Measurements from ENCODE around the gene CHRNA4. TPM values are rescaled to one million over a fixed set of nuclear protein-coding genes. Genes with fewer than 3 reads are reported as not detected.
A peak's percentile ranks its signal among the peaks of the same experiment; 100 is the strongest.

Gene CHRNA4
- total and polyA plus RNA-seq, 2 donors from 2014 or later, result 0.44 to 0.67 TPM

- peaks cover 0 to 6% (median 0%) of the 10 kb centered on the region in 3 donors for H3K4me1 ChIP-seq (ENCODE audit: control insufficient read depth in 2 of 3, insufficient read depth in 2 of 3, low read depth in 1 of 3, low read length in 3 of 3)
- no peak overlapping the region for H3K27ac ChIP-seq (ENCODE audit: low read depth in 2 of 2, low read length in 2 of 2)
- no peak overlapping the region for H3K9ac ChIP-seq (ENCODE audit: low read length in 3 of 3)
- DNase-seq, result no peak
- no peak for TF ChIP-seq CTCF (IDR thresholded peaks at IDR 0.05; ENCODE audit: borderline replicate concordance, extremely low read depth, insufficient read depth)
- peak overlapping the region in 2 of 3 donors; percentile 24 to 57 for H3K4me3 ChIP-seq (ENCODE audit: low read length in 3 of 3)
- intact Hi-C loops (cut with DNase I), result no loop called here
- H3K36me3 ChIP-seq (ENCODE audit: control insufficient read depth in 2 of 3, insufficient read depth in 3 of 3, low read length in 3 of 3), result no peaks in the 10 kb centered on the region
- no peaks in the 10 kb centered on the region for H3K9me3 ChIP-seq (ENCODE audit: control insufficient read depth in 2 of 3, insufficient read depth in 1 of 3, low read length in 3 of 3)
- no peak for FAIRE-seq
- H3K27me3 ChIP-seq (ENCODE audit: control insufficient read depth, insufficient read depth, low read length), result no peaks in the 10 kb centered on the region
Measured at GRCh38 chr20:63373996-63374395, 12.8 kb upstream of the CHRNA4 start.

- Histone ChIP-seq H3K27ac (ENCODE audit: low read depth in 2 of 2, low read length in 2 of 2) (no peak overlapping the region), H3K4me3 (ENCODE audit: low read length in 3 of 3) (peak overlapping the region in 1 of 3 donors; percentile 57), H3K4me1 (ENCODE audit: control insufficient read depth in 2 of 3, insufficient read depth in 2 of 3, low read depth in 1 of 3, low read length in 3 of 3) (peaks cover 0 to 6% (median 0%) of the 10 kb centered on the region in 3 donors), H3K9ac (ENCODE audit: low read length in 3 of 3) (no peak overlapping the region), H3K27me3 (ENCODE audit: control insufficient read depth, insufficient read depth, low read length) (no peaks in the 10 kb centered on the region), H3K9me3 (ENCODE audit: control insufficient read depth in 2 of 3, insufficient read depth in 1 of 3, low read length in 3 of 3) (no peaks in the 10 kb centered on the region), H3K36me3 (ENCODE audit: control insufficient read depth in 2 of 3, insufficient read depth in 3 of 3, low read length in 3 of 3) (no peaks in the 10 kb centered on the region)
- FAIRE-seq, result no peak
- DNase-seq, result no peak
- no peak for TF ChIP-seq CTCF (IDR thresholded peaks at IDR 0.05; ENCODE audit: borderline replicate concordance, extremely low read depth, insufficient read depth)
- intact Hi-C loops (cut with DNase I), result no loop called here
Measured at GRCh38 chr20:63372971-63373885, 12.1 kb upstream of the CHRNA4 start.

GRCh38 chr20:63371291-63371865, 10.2 kb upstream of the CHRNA4 start:
- Histone ChIP-seq H3K27ac (ENCODE audit: low read depth in 2 of 2, low read length in 2 of 2) (no peak overlapping the region), H3K9ac (ENCODE audit: low read length in 3 of 3) (no peak overlapping the region), H3K36me3 (ENCODE audit: control insufficient read depth in 2 of 3, insufficient read depth in 3 of 3, low read length in 3 of 3) (no peaks in the 10 kb centered on the region), H3K27me3 (ENCODE audit: control insufficient read depth, insufficient read depth, low read length) (no peaks in the 10 kb centered on the region), H3K4me1 (ENCODE audit: control insufficient read depth in 2 of 3, insufficient read depth in 2 of 3, low read depth in 1 of 3, low read length in 3 of 3) (peaks cover 0 to 6% (median 0%) of the 10 kb centered on the region in 3 donors), H3K9me3 (ENCODE audit: control insufficient read depth in 2 of 3, insufficient read depth in 1 of 3, low read length in 3 of 3) (no peaks in the 10 kb centered on the region), H3K4me3 (ENCODE audit: low read length in 3 of 3) (no peak overlapping the region)
- intact Hi-C loops (cut with DNase I), result no loop called here
- FAIRE-seq (no peak), DNase-seq (no peak)
- no peak for TF ChIP-seq CTCF (IDR thresholded peaks at IDR 0.05; ENCODE audit: borderline replicate concordance, extremely low read depth, insufficient read depth)

Data from kidney (tissue), 14 donors.